Loucy (cell line): Measurements from ENCODE around the gene ITGA8.

ENCODE experiments used
- H2AFZ ChIP-seq: fragments of 200-600 bp; sonication (generic); 2 replicates; pipeline ENCODE4 v1.6.0; 2016; ENCODE audit warnings: antibody characterized with exemption, mild to moderate bottlenecking, low read length, moderate library complexity
- H3F3A ChIP-seq: fragments of 200-600 bp; 2 replicates; pipeline ENCODE4 v1.6.0; 2016; ENCODE audit warnings: antibody characterized with exemption, low read depth, mild to moderate bottlenecking
- H3K27me3 ChIP-seq: fragments of 200-600 bp; sonication (generic); 2 replicates; pipeline ENCODE4 v1.6.1; 2014; ENCODE audit warnings: low read length, mild to moderate bottlenecking; ENCODE audit not compliant: insufficient read depth, poor library complexity, severe bottlenecking
- H3K36me3 ChIP-seq: fragments of 200-600 bp; sonication (generic); 2 replicates; pipeline ENCODE4 v1.6.1; 2016; ENCODE audit warnings: low read length; ENCODE audit not compliant: insufficient read depth
- H3K4me1 ChIP-seq: fragments of 200-600 bp; sonication (generic); 2 replicates; pipeline ENCODE4 v1.5.1; 2014; ENCODE audit warnings: low read length, mild to moderate bottlenecking; ENCODE audit not compliant: insufficient read depth, poor library complexity, severe bottlenecking
- H3K4me2 ChIP-seq: fragments of 200-600 bp; sonication (generic); 2 replicates; pipeline ENCODE4 v1.6.0; 2014; ENCODE audit warnings: antibody characterized with exemption, low read length, low read depth, mild to moderate bottlenecking; ENCODE audit not compliant: poor library complexity, severe bottlenecking
- H3K4me3 ChIP-seq: fragments of 200-600 bp; sonication (generic); 2 replicates; pipeline ENCODE4 v1.5.1; 2014; ENCODE audit warnings: low read length, mild to moderate bottlenecking, mixed read lengths; ENCODE audit not compliant: poor library complexity, severe bottlenecking
- H3K79me2 ChIP-seq: fragments of 200-600 bp; sonication (generic); 2 replicates; pipeline ENCODE4 v1.6.1; 2014; ENCODE audit warnings: low read length; ENCODE audit not compliant: insufficient read depth
- H3K9ac ChIP-seq: fragments of 200-600 bp; sonication (generic); 2 replicates; pipeline ENCODE4 v1.6.0; 2014; ENCODE audit warnings: mild to moderate bottlenecking, low read depth, low read length, moderate library complexity; ENCODE audit not compliant: poor library complexity, severe bottlenecking
- H3K9me2 ChIP-seq: fragments of 200-600 bp; sonication (generic); replicated peaks from 2 replicates; pipeline ENCODE4 v1.6.1; 2016; ENCODE audit warnings: low read depth, low read length, mixed read lengths
- H3K9me3 ChIP-seq: fragments of 200-600 bp; sonication (generic); 2 replicates; pipeline ENCODE4 v1.6.1; 2014; ENCODE audit warnings: mild to moderate bottlenecking, antibody characterized with exemption, low read length, low read depth; ENCODE audit not compliant: insufficient read depth
- H4K20me1 ChIP-seq: fragments of 200-600 bp; sonication (generic); 2 replicates; pipeline ENCODE4 v1.6.0; 2014; ENCODE audit warnings: antibody characterized with exemption, low read length, mild to moderate bottlenecking; ENCODE audit not compliant: insufficient read depth, poor library complexity, severe bottlenecking
- EZH2phosphoT487 ChIP-seq: fragments of 200-600 bp; IDR thresholded peaks from 2 replicates; pipeline ENCODE4 v1.6.1; 2018; ENCODE audit warnings: antibody characterized with exemption, mild to moderate bottlenecking, moderate library complexity, borderline replicate concordance
- TF ChIP-seq, protein P1 (sequence below): fragments of 200-600 bp; sonication (generic); conservative IDR thresholded peaks from 2 replicates; pipeline ENCODE4 v1.5.1; 2014; ENCODE audit warnings: mild to moderate bottlenecking, antibody characterized with exemption, low read length

ITGA8 gene

DNA sequence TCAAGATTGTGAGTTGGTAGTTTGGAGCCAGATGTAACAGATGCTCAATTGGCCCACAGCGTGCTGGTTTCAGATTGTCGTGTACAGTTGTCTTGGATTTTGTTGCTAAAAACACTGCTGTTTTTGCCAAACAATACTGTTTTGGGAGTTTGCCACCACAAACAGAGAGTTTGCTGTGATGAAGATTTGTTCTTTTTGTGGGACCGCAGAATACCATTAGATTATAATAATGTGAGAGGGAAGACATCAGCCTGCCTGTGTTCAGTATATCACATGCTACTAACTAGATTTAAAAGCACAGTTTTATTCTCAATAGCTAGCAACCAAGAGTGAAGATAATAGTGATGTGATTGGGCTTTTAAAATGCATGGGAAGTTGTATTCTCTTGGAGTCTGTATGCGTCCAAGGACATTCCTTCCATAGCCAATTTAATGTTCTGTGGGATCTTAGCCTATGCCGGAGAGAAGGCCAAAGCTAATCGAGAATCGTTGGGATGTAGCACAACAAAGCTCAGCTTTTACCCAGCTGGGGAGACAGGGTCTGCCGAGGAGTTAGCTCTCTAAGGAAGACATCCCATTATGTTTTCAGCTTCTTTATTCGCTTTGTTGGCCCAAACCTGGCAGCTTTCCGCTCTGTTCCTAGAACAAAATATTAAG lies 18.7 kb upstream of the ITGA8 start:
- H3K79me2 ChIP-seq = no peaks in the 10 kb centered on the region
- no peak for TF ChIP-seq EZH2phosphoT487
- TF ChIP-seq, protein P1, sequence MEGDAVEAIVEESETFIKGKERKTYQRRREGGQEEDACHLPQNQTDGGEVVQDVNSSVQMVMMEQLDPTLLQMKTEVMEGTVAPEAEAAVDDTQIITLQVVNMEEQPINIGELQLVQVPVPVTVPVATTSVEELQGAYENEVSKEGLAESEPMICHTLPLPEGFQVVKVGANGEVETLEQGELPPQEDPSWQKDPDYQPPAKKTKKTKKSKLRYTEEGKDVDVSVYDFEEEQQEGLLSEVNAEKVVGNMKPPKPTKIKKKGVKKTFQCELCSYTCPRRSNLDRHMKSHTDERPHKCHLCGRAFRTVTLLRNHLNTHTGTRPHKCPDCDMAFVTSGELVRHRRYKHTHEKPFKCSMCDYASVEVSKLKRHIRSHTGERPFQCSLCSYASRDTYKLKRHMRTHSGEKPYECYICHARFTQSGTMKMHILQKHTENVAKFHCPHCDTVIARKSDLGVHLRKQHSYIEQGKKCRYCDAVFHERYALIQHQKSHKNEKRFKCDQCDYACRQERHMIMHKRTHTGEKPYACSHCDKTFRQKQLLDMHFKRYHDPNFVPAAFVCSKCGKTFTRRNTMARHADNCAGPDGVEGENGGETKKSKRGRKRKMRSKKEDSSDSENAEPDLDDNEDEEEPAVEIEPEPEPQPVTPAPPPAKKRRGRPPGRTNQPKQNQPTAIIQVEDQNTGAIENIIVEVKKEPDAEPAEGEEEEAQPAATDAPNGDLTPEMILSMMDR = no peak
- no peaks in the 10 kb centered on the region for H3K4me1 ChIP-seq
- H4K20me1 ChIP-seq = no peaks in the 10 kb centered on the region
- H3K9me2 ChIP-seq = no peaks in the 10 kb centered on the region
- no peak overlapping the region for H3K4me3 ChIP-seq
- no peak overlapping the region for H2AFZ ChIP-seq
- no peaks in the 10 kb centered on the region for H3K9me3 ChIP-seq
- H3F3A ChIP-seq = no peaks in the 10 kb centered on the region
- H3K9ac ChIP-seq = no peak overlapping the region
- H3K36me3 ChIP-seq = no peaks in the 10 kb centered on the region
- no peaks in the 10 kb centered on the region for H3K27me3 ChIP-seq
- H3K4me2 ChIP-seq = no peak overlapping the region

DNA sequence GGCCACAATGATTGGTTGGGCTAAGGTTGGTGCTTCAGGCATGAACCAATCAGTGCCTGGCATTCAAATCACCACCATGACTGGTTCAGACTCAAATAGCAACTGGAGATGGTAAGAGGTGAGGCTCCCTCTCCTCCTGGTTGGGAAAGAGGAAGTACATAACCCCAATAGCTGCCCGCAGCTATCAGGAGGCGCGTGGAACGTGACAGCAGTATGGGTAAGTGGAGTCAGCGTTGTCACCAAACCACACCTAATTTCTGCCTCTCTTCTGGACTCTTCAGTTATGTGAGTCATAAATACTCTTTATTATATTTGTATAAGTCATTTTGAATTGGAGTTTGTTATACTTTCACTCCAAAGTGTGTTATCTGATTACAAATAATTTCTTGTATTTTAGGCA lies 17.9 kb upstream of the ITGA8 start:
- H3K27me3 ChIP-seq = no peaks in the 10 kb centered on the region
- no peak overlapping the region for H3K9ac ChIP-seq
- no peak overlapping the region for H3K4me3 ChIP-seq
- H3K36me3 ChIP-seq = no peaks in the 10 kb centered on the region
- no peaks in the 10 kb centered on the region for H3K9me3 ChIP-seq
- no peak overlapping the region for H2AFZ ChIP-seq
- no peak overlapping the region for H3K4me2 ChIP-seq
- no peaks in the 10 kb centered on the region for H3F3A ChIP-seq
- H3K9me2 ChIP-seq = no peaks in the 10 kb centered on the region
- H3K4me1 ChIP-seq = no peaks in the 10 kb centered on the region
- TF ChIP-seq, protein P1 = no peak
- TF ChIP-seq EZH2phosphoT487 = no peak
- H4K20me1 ChIP-seq = no peaks in the 10 kb centered on the region
- no peaks in the 10 kb centered on the region for H3K79me2 ChIP-seq

DNA sequence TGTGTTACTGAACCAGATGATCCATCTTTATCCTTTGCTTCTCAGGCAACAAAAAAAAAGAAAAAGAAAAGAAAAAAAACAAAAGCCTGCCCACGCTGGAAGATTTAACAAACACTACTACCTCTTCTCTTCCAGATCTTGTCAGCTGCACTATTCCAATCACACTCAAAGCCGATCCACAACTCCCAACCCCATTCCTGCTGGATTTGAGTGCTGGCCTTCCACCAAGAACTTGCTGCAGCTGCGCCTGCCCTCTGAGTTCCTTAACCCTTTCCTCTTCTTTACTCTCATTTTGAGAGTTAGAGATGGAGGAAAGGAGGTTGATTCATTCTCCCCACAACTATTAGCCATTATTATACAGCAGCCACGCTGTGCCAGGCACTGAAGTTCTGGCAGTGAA lies 16.0 kb upstream of the ITGA8 start:
- Histone ChIP-seq H3K4me2 (no peak overlapping the region), H2AFZ (no peak overlapping the region), H3K4me3 (no peak overlapping the region), H4K20me1 (no peaks in the 10 kb centered on the region), H3K9me3 (no peaks in the 10 kb centered on the region), H3K79me2 (no peaks in the 10 kb centered on the region), H3K9me2 (no peaks in the 10 kb centered on the region), H3K36me3 (no peaks in the 10 kb centered on the region), H3K27me3 (no peaks in the 10 kb centered on the region), H3F3A (no peaks in the 10 kb centered on the region), H3K9ac (no peak overlapping the region), H3K4me1 (no peaks in the 10 kb centered on the region)
- TF ChIP-seq, protein P1 = no peak
- no peak for TF ChIP-seq EZH2phosphoT487
